Neural crest cell (in vitro differentiated cells): ENCODE data around the gene GSK3B. TPM values are rescaled to one million over a fixed set of nuclear protein-coding genes. Genes with fewer than 3 reads are reported as not detected.

Source experiments
- DNase-seq: peaks from one replicate; pipeline ENCODE4 v3.0.0; 2021; ENCODE audit warnings: low read depth, mixed read lengths, low spot score
- H3K27ac Mint-ChIP-seq: one replicate; pipeline ENCODE4 v1.8.0; 2021; ENCODE audit warnings: mild to moderate bottlenecking, mixed read lengths; ENCODE audit not compliant: unreplicated experiment
- H3K27me3 Mint-ChIP-seq: 2 replicates; pipeline ENCODE4 v1.8.0; 2021; ENCODE audit warnings: low read depth, mild to moderate bottlenecking, mixed read lengths
- H3K36me3 Mint-ChIP-seq: 2 replicates; pipeline ENCODE4 v1.8.0; 2021; ENCODE audit warnings: low read depth, mild to moderate bottlenecking, mixed read lengths
- H3K4me1 Mint-ChIP-seq: 2 replicates; pipeline ENCODE4 v1.8.0; 2021; ENCODE audit warnings: mixed read lengths
- H3K4me3 Mint-ChIP-seq: one replicate; pipeline ENCODE4 v1.8.0; 2021; ENCODE audit warnings: mild to moderate bottlenecking, mixed read lengths
- H3K9me3 Mint-ChIP-seq: 2 replicates; pipeline ENCODE4 v1.8.0; 2021; ENCODE audit warnings: mixed read lengths
- CTCF ChIP-seq: fragments of 200-600 bp; sonication (generic); conservative IDR thresholded peaks from 2 replicates; pipeline ENCODE4 v1.5.0; 2021; ENCODE audit warnings: antibody characterized with exemption, mild to moderate bottlenecking
- total RNA-seq: library from RNA; stranded (reverse); gene quantifications from 2 replicates; pipeline ENCODE4 v1.2.1, GENCODE V29; 2021

Gene GSK3B
- total RNA-seq, 1 donor from 2014 or later = 81.5 TPM

- H3K27ac Mint-ChIP-seq = no peak overlapping the region
- no peak for DNase-seq
Observed at GRCh38 chr3:119831941-119832371, 262.3 kb downstream of the GSK3B start.

GRCh38 chr3:119831022-119831421 is 263.2 kb downstream of the GSK3B start:
- no peak overlapping the region for H3K4me3 Mint-ChIP-seq
- no peak for DNase-seq
- peaks cover 15% of the 10 kb centered on the region for H3K4me1 Mint-ChIP-seq

More at GRCh38 chr3:119831941-119832371, 262.3 kb downstream of the GSK3B start:
- no peak for TF ChIP-seq CTCF
- H3K9me3 Mint-ChIP-seq = no peaks in the 10 kb centered on the region
- peaks cover 12% of the 10 kb centered on the region for H3K4me1 Mint-ChIP-seq
- H3K4me3 Mint-ChIP-seq = no peak overlapping the region
- H3K27me3 Mint-ChIP-seq = no peaks in the 10 kb centered on the region
- H3K36me3 Mint-ChIP-seq = peaks cover 6% of the 10 kb centered on the region

GRCh38 chr3:119829420-119829819 is 264.8 kb downstream of the GSK3B start:
- no peaks in the 10 kb centered on the region for H3K27me3 Mint-ChIP-seq
- peaks cover 19% of the 10 kb centered on the region for H3K4me1 Mint-ChIP-seq
- no peaks in the 10 kb centered on the region for H3K9me3 Mint-ChIP-seq
- no peak for DNase-seq
- peaks cover 9% of the 10 kb centered on the region for H3K36me3 Mint-ChIP-seq
- peak overlapping the region; percentile 38 for H3K27ac Mint-ChIP-seq
- TF ChIP-seq CTCF = no peak
- H3K4me3 Mint-ChIP-seq = no peak overlapping the region

More at GRCh38 chr3:119831022-119831421, 263.2 kb downstream of the GSK3B start:
- Mint-ChIP-seq H3K36me3 (peaks cover 7% of the 10 kb centered on the region), H3K9me3 (no peaks in the 10 kb centered on the region), H3K27ac (no peak overlapping the region), H3K27me3 (no peaks in the 10 kb centered on the region)
- peak; percentile 32 for TF ChIP-seq CTCF

GRCh38 chr3:119826711-119827608 is 267.3 kb downstream of the GSK3B start:
- Mint-ChIP-seq H3K4me1 (peaks cover 14% of the 10 kb centered on the region), H3K27me3 (no peaks in the 10 kb centered on the region), H3K27ac (no peak overlapping the region), H3K36me3 (peaks cover 9% of the 10 kb centered on the region), H3K9me3 (no peaks in the 10 kb centered on the region), H3K4me3 (no peak overlapping the region)
- DNase-seq = no peak
- no peak for TF ChIP-seq CTCF

- Mint-ChIP-seq H3K27me3 (no peaks in the 10 kb centered on the region), H3K36me3 (peaks cover 9% of the 10 kb centered on the region), H3K4me1 (peaks cover 15% of the 10 kb centered on the region), H3K9me3 (no peaks in the 10 kb centered on the region), H3K27ac (no peak overlapping the region), H3K4me3 (no peak overlapping the region)
- no peak for DNase-seq
- no peak for TF ChIP-seq CTCF
Observed at GRCh38 chr3:119825820-119826219, 268.4 kb downstream of the GSK3B start.
